Measurements from ENCODE around the gene APLF. TPM values are rescaled to one million over a fixed set of nuclear protein-coding genes. Genes with fewer than 3 reads are reported as not detected.

The APLF gene
- total and polyA plus RNA-seq, 2 of the 8 experiments (the other 6 are each of a cell fraction or from before 2014, with no cell fraction given) = 4.4 to 7.3 TPM

GRCh38 chr2:68428126-68428525 lies 39.3 kb upstream of the APLF start (continued):
- TF ChIP-seq CHD7 (IDR thresholded peaks at IDR 0.05; ENCODE audit: insufficient replicate concordance, low read length) (no peak), CBX8 (IDR thresholded peaks at IDR 0.05; ENCODE audit: borderline replicate concordance, low read depth, low read length) (no peak), JUN (IDR thresholded peaks at IDR 0.05; ENCODE audit: low read depth, low read length) (no peak), POU5F1 (IDR thresholded peaks at IDR 0.05; ENCODE audit: low read depth, low read length) (no peak), BACH1 (IDR thresholded peaks at IDR 0.05; ENCODE audit: low read length) (no peak), KDM1A (IDR thresholded peaks at IDR 0.05; ENCODE audit: borderline replicate concordance, low read length) (no peak), MAX (IDR thresholded peaks at IDR 0.05) (no peak), NRF1 (IDR thresholded peaks at IDR 0.05; ENCODE audit: low read depth, low read length) (no peak), GABPA (IDR thresholded peaks at IDR 0.05; ENCODE audit: borderline replicate concordance, insufficient read depth, low read length) (no peak), ATF2 (IDR thresholded peaks at IDR 0.05; ENCODE audit: low read length) (no peak)
